OCI-LY7 (cell line): ENCODE results near the gene SUSD5. TPM values are rescaled to one million over a fixed set of nuclear protein-coding genes. Genes with fewer than 3 reads are reported as not detected.

Source experiments
- BruUV-seq: library from RNA; stranded (reverse); fragments of 400-500 nt; replicated peaks from 2 replicates; lab custom pipeline; 2021; lab: Mats Ljungman, UMichigan
- CTCF ChIA-PET: fragments of 300-600 bp; sonication (Branson Sonifier 250); formaldehyde crosslinking; loops from one replicate; lab custom pipeline; 2022; ENCODE audit warnings: antibody characterized with exemption; ENCODE audit not compliant: unreplicated experiment; lab: Charles Lee
- POLR2A ChIA-PET: fragments of 300-600 bp; sonication (Branson Sonifier 250); formaldehyde crosslinking; loops from one replicate; lab custom pipeline; 2022; ENCODE audit warnings: antibody characterized with exemption; lab: Charles Lee
- DNase-seq: peaks from one replicate; pipeline ENCODE4 v3.0.0-alpha.2; 2015; ENCODE audit warnings: low spot score
- H2AFZ ChIP-seq: fragments of 200-600 bp; sonication (generic), shearing (Covaris generic); 2 replicates; pipeline ENCODE4 v1.6.1; 2014; ENCODE audit warnings: mild to moderate bottlenecking, antibody characterized with exemption, low read length, moderate library complexity
- H3K27ac ChIP-seq: fragments of 200-600 bp; sonication (generic); 2 replicates; pipeline ENCODE4 v1.5.1; 2014; ENCODE audit warnings: mixed run types, low read depth, mild to moderate bottlenecking, moderate library complexity, low read length, inconsistent platforms; ENCODE audit not compliant: poor library complexity, severe bottlenecking
- H3K36me3 ChIP-seq: fragments of 200-600 bp; sonication (generic); 2 replicates; pipeline ENCODE4 v1.6.1; 2014; ENCODE audit warnings: mild to moderate bottlenecking, antibody characterized with exemption, low read length, moderate library complexity, mixed read lengths; ENCODE audit not compliant: insufficient read depth
- H3K4me1 ChIP-seq: fragments of 200-600 bp; sonication (generic); 2 replicates; pipeline ENCODE4 v1.5.1; 2014; ENCODE audit warnings: mild to moderate bottlenecking, low read length; ENCODE audit not compliant: insufficient read depth, poor library complexity, severe bottlenecking
- H3K4me2 ChIP-seq: fragments of 200-600 bp; sonication (generic); 2 replicates; pipeline ENCODE4 v1.6.1; 2014; ENCODE audit warnings: mild to moderate bottlenecking, low read length
- H3K4me3 ChIP-seq: fragments of 200-600 bp; sonication (generic); 2 replicates; pipeline ENCODE4 v1.5.1; 2014; ENCODE audit warnings: mild to moderate bottlenecking, low read depth, low read length; ENCODE audit not compliant: poor library complexity, severe bottlenecking
- H3K79me2 ChIP-seq: fragments of 200-600 bp; sonication (generic); 2 replicates; pipeline ENCODE4 v1.6.1; 2016; ENCODE audit warnings: low read depth, mild to moderate bottlenecking, low read length, moderate library complexity, mixed read lengths; ENCODE audit not compliant: insufficient read depth
- H3K9me2 ChIP-seq: fragments of 200-600 bp; sonication (generic); 2 replicates; pipeline ENCODE4 v1.6.1; 2016; ENCODE audit warnings: mild to moderate bottlenecking, low read length, mixed read lengths; ENCODE audit not compliant: insufficient read depth
- H3K9me3 ChIP-seq: fragments of 200-600 bp; sonication (generic); 2 replicates; pipeline ENCODE4 v1.6.1; 2014; ENCODE audit warnings: mild to moderate bottlenecking, mixed run types, low read length, mixed read lengths
- H4K20me1 ChIP-seq: fragments of 200-600 bp; sonication (generic); 2 replicates; pipeline ENCODE4 v1.6.1; 2014; ENCODE audit warnings: mild to moderate bottlenecking, antibody characterized with exemption, low read length, moderate library complexity, mixed read lengths; ENCODE audit not compliant: insufficient read depth
- CTCF ChIP-seq: fragments of 200-600 bp; sonication (generic); conservative IDR thresholded peaks from 2 replicates; pipeline ENCODE4 v1.5.1; 2014; ENCODE audit warnings: mild to moderate bottlenecking, antibody characterized with exemption, low read length, moderate library complexity, mixed read lengths
- EZH2phosphoT487 ChIP-seq: fragments of 200-600 bp; sonication (generic); IDR thresholded peaks from 2 replicates; pipeline ENCODE4 v1.6.1; 2018; ENCODE audit warnings: low read depth, borderline replicate concordance, mild to moderate bottlenecking, mixed run types, antibody characterized with exemption, low read length, moderate library complexity, mixed read lengths
- intact Hi-C: fragments of 100-400 bp; cut with micrococcal nuclease; formaldehyde crosslinking; loops from one replicate; pipeline ENCODE4 v1.10.0; 2022; ENCODE audit not compliant: unreplicated experiment
- total RNA-seq, 2 experiments: library from RNA; depleted of rRNA in 1 of 2; stranded (reverse); fragments of >200 nt in 1 of 2; shearing (Covaris generic) in 1 of 2; gene quantifications; 2 replicates each; pipeline ENCODE4 v1.2.3, GENCODE V29; 2014 to 2022

SUSD5 gene
- total RNA-seq, 2 experiments from 2014 or later: not detected

- intact Hi-C loops: no loop called here
- CTCF ChIA-PET: no interaction called here
- Histone ChIP-seq H3K4me2 (no peak overlapping the region), H2AFZ (no peak overlapping the region), H3K79me2 (no peaks in the 10 kb centered on the region), H3K36me3 (no peaks in the 10 kb centered on the region), H4K20me1 (no peaks in the 10 kb centered on the region), H3K27ac (no peak overlapping the region), H3K9me3 (no peaks in the 10 kb centered on the region), H3K4me3 (no peak overlapping the region), H3K9me2 (no peaks in the 10 kb centered on the region), H3K4me1 (peaks cover 5% of the 10 kb centered on the region)
- DNase-seq: no peak
- no peak for TF ChIP-seq CTCF
- no peak for TF ChIP-seq EZH2phosphoT487
- no TSS peak for BruUV-seq
- POLR2A ChIA-PET: interaction anchor here (1.0 kb wide), 1 partner anchor 33 kb away, joined by 3 read pairs; no protein-coding TSS in a partner anchor
Measured at GRCh38 chr3:33174095-33174494, 44.5 kb downstream of the SUSD5 start.

GRCh38 chr3:33173672-33174071 lies 44.9 kb downstream of the SUSD5 start:
- H3K79me2 ChIP-seq: no peaks in the 10 kb centered on the region
- no peak overlapping the region for H3K27ac ChIP-seq
- ChIA-PET POLR2A (interaction anchor here (0.6 kb wide), 1 partner anchor 173 kb away, joined by 3 read pairs; no protein-coding TSS in a partner anchor), CTCF (no interaction called here)
- no peaks in the 10 kb centered on the region for H3K9me3 ChIP-seq
- no peak overlapping the region for H3K4me3 ChIP-seq
- H3K4me1 ChIP-seq: peaks cover 5% of the 10 kb centered on the region
- TF ChIP-seq CTCF: no peak
- DNase-seq: no peak
- no TSS peak for BruUV-seq
- intact Hi-C loops: no loop called here
- H2AFZ ChIP-seq: no peak overlapping the region
- no peaks in the 10 kb centered on the region for H3K9me2 ChIP-seq
- no peak overlapping the region for H3K4me2 ChIP-seq
- no peaks in the 10 kb centered on the region for H4K20me1 ChIP-seq
- H3K36me3 ChIP-seq: no peaks in the 10 kb centered on the region

- Histone ChIP-seq H3K9me3 (no peaks in the 10 kb centered on the region), H3K4me1 (peaks cover 5% of the 10 kb centered on the region), H3K4me2 (no peak overlapping the region), H4K20me1 (no peaks in the 10 kb centered on the region), H3K27ac (no peak overlapping the region), H3K79me2 (no peaks in the 10 kb centered on the region), H3K9me2 (no peaks in the 10 kb centered on the region), H2AFZ (no peak overlapping the region), H3K4me3 (no peak overlapping the region), H3K36me3 (no peaks in the 10 kb centered on the region)
- intact Hi-C loops: no loop called here
- TF ChIP-seq EZH2phosphoT487: no peak
- no peak for TF ChIP-seq CTCF
- no TSS peak for BruUV-seq
- ChIA-PET POLR2A (interaction anchor here (0.6 kb wide), 1 partner anchor 173 kb away, joined by 3 read pairs; no protein-coding TSS in a partner anchor), CTCF (no interaction called here)
- DNase-seq: no peak
Measured at GRCh38 chr3:33173103-33173502, 45.5 kb downstream of the SUSD5 start.
